Central memory CD8-positive, alpha-beta T cell (primary cell): ENCODE results near the gene CENPP.
A peak's percentile ranks its signal among the peaks of the same experiment; 100 is the strongest.

Source experiments
- ATAC-seq: fragments of 150-1000 bp; cut with Tn5 transposase; replicated peaks from 2 replicates; pipeline ENCODE4 v1.10.0; 2022; ENCODE audit warnings: mild to moderate bottlenecking, moderate FRiP score, moderate number of reproducible peaks; ENCODE audit not compliant: poor library complexity, severe bottlenecking; ENCODE audit errors: extremely low read depth
- DNase-seq, 2 donors: peaks; one replicate each; pipeline ENCODE4 v3.0.0; 2021; ENCODE audit warnings: low spot score in 2 of 2
- H3K27ac Mint-ChIP-seq: one replicate; pipeline ENCODE4 v1.8.0; 2022; ENCODE audit warnings: low read depth, mild to moderate bottlenecking, moderate library complexity, mixed read lengths
- H3K27me3 Mint-ChIP-seq: one replicate; pipeline ENCODE4 v1.8.0; 2022; ENCODE audit warnings: mixed read lengths
- H3K36me3 Mint-ChIP-seq: one replicate; pipeline ENCODE4 v1.8.0; 2022; ENCODE audit warnings: mild to moderate bottlenecking, moderate library complexity, mixed read lengths; ENCODE audit not compliant: insufficient read depth
- H3K4me1 Mint-ChIP-seq: one replicate; pipeline ENCODE4 v1.8.0; 2022; ENCODE audit warnings: mixed read lengths
- H3K4me3 Mint-ChIP-seq: one replicate; pipeline ENCODE4 v1.8.0; 2022; ENCODE audit warnings: mild to moderate bottlenecking, moderate library complexity, mixed read lengths
- H3K9me3 Mint-ChIP-seq: one replicate; pipeline ENCODE4 v1.8.0; 2022; ENCODE audit warnings: mixed read lengths

The CENPP gene

DNA sequence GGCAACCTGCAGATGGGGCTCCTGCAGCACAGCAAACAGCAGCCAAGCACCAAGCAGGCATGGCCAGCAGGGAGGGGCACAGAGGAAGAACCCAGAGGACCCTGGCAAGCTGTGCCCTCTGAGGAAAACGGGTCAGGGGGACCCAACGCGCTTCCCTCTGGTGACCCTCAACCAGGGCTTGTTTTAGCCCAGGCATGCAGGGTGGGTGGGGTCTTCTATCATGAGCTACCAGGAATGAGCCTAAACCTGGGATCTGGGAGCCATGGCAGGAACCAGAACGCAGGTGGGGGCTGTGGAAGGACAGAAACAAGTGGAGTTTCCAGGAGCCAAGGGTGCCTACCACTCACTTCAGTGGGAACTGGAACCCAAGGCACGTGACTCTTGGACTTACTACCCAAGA lies 323.3 kb downstream of the CENPP start:
- H3K4me3 Mint-ChIP-seq = no peak overlapping the region
- ATAC-seq (no peak), DNase-seq (no peak)

DNA sequence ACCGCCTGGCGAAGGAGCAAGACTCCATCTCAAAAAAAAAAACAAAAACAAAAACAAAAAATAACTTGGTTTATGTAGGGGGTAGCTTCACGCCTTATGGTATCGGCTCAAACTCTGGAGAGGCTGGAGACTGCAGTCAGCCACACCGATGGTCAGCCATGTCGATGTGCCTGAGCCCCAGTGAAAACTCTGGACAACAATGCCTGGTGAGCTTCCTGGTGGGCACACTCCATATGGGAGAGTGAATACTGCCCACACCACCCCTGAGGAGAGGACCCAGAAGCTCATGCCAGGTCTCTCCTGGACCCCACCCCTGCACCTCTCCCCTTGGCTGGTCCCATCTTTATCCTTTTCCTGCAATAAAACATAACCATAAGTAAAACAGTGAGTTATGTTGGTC lies 324.5 kb downstream of the CENPP start:
- Mint-ChIP-seq H3K4me1 (no peaks in the 10 kb centered on the region), H3K4me3 (no peak overlapping the region), H3K27me3 (no peaks in the 10 kb centered on the region), H3K9me3 (no peaks in the 10 kb centered on the region), H3K36me3 (peaks cover 48% of the 10 kb centered on the region), H3K27ac (peak overlapping the region; percentile 44)
- no peak for DNase-seq
- ATAC-seq = no peak

More for the DNA sequence above, 323.3 kb downstream of the CENPP start:
- no peak overlapping the region for H3K27ac Mint-ChIP-seq
- H3K9me3 Mint-ChIP-seq = no peaks in the 10 kb centered on the region
- H3K4me1 Mint-ChIP-seq = no peaks in the 10 kb centered on the region
- H3K36me3 Mint-ChIP-seq = peaks cover 56% of the 10 kb centered on the region
- H3K27me3 Mint-ChIP-seq = no peaks in the 10 kb centered on the region

GRCh38 chr9:92650839-92651621 lies 325.3 kb downstream of the CENPP start:
- Mint-ChIP-seq H3K4me1 (no peaks in the 10 kb centered on the region), H3K27ac (peak overlapping the region; percentile 44), H3K9me3 (no peaks in the 10 kb centered on the region), H3K4me3 (no peak overlapping the region), H3K36me3 (peaks cover 42% of the 10 kb centered on the region), H3K27me3 (no peaks in the 10 kb centered on the region)
- DNase-seq (no peak), ATAC-seq (no peak)

GRCh38 chr9:92652461-92652860 lies 326.7 kb downstream of the CENPP start:
- H3K27ac Mint-ChIP-seq = no peak overlapping the region
- H3K4me1 Mint-ChIP-seq = no peaks in the 10 kb centered on the region
- peaks cover 33% of the 10 kb centered on the region for H3K36me3 Mint-ChIP-seq
- H3K9me3 Mint-ChIP-seq = no peaks in the 10 kb centered on the region
- H3K27me3 Mint-ChIP-seq = no peaks in the 10 kb centered on the region
- no peak for ATAC-seq
- no peak for DNase-seq
- no peak overlapping the region for H3K4me3 Mint-ChIP-seq

GRCh38 chr9:92654481-92655301 lies 328.9 kb downstream of the CENPP start:
- Mint-ChIP-seq H3K9me3 (no peaks in the 10 kb centered on the region), H3K27me3 (no peaks in the 10 kb centered on the region), H3K27ac (no peak overlapping the region), H3K4me1 (peaks cover under 1% of the 10 kb centered on the region), H3K36me3 (peaks cover 20% of the 10 kb centered on the region), H3K4me3 (no peak overlapping the region)
- ATAC-seq (no peak), DNase-seq (no peak)

DNA sequence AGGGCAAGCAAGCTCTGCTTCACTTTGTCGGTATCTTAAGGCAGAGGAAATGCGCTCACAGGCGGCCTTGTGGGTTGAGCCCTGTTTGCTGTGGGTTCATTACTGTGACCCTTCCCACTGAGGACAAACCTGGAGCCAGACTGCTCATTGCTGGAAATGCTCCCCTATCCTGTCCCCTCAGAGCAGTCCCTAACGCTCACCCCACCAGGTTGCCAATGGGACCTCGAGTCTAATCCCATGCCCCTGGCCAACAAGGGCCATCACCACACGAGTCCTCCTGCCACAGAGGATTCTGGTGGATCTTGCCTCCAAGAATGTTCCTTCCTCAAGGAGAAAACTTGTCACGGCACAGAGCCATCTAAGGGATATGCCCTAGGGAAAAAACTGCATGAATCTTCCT lies 329.6 kb downstream of the CENPP start:
- no peak overlapping the region for H3K4me3 Mint-ChIP-seq
- DNase-seq (no peak), ATAC-seq (no peak)
- H3K9me3 Mint-ChIP-seq = no peaks in the 10 kb centered on the region
- peaks cover 6% of the 10 kb centered on the region for H3K4me1 Mint-ChIP-seq
- no peaks in the 10 kb centered on the region for H3K27me3 Mint-ChIP-seq
- H3K36me3 Mint-ChIP-seq = peaks cover 18% of the 10 kb centered on the region
- H3K27ac Mint-ChIP-seq = no peak overlapping the region

DNA sequence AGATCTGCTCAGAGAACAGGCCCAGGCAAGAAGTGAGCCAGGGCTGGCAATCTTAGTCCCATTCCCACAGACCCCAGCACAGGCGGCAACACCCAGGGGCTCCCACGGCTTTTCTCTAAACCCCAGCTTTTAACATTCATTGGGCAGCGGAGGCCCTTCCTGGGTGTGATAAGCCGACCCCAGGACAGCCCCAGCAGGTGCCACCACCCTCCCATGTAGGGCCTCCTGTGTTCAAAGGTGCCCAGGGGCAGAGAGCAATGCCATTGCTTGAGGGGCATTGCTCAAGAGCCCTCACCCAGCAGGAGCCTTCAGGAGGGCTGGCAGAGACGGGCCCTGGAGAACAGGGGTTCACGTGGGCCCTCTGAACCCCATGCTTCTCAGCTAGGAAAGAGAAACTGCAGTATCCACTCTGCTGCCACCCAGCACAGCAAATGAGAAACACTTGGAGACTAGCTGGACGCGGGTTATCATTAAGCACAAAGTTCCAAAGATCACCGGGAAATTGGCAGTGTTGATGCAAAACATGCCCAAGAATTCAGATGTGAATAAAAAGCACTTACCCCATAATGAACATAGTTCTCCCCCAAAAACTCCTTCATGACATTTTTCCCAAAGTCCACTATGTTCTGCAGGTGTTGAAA lies 330.3 kb downstream of the CENPP start:
- Mint-ChIP-seq H3K27ac (no peak overlapping the region), H3K4me1 (peaks cover 6% of the 10 kb centered on the region), H3K4me3 (no peak overlapping the region), H3K27me3 (no peaks in the 10 kb centered on the region), H3K9me3 (no peaks in the 10 kb centered on the region), H3K36me3 (peaks cover 16% of the 10 kb centered on the region)
- no peak for DNase-seq
- no peak for ATAC-seq

GRCh38 chr9:92656537-92656925 lies 330.8 kb downstream of the CENPP start:
- no peak overlapping the region for H3K27ac Mint-ChIP-seq
- H3K4me1 Mint-ChIP-seq = peaks cover 6% of the 10 kb centered on the region
- DNase-seq (no peak), ATAC-seq (no peak)
- H3K4me3 Mint-ChIP-seq = no peak overlapping the region
- H3K36me3 Mint-ChIP-seq = peaks cover 16% of the 10 kb centered on the region
- no peaks in the 10 kb centered on the region for H3K27me3 Mint-ChIP-seq
- H3K9me3 Mint-ChIP-seq = no peaks in the 10 kb centered on the region

GRCh38 chr9:92657296-92658094 lies 331.7 kb downstream of the CENPP start:
- peaks cover 12% of the 10 kb centered on the region for H3K36me3 Mint-ChIP-seq
- no peak for ATAC-seq
- H3K27ac Mint-ChIP-seq = peak overlapping the region; percentile 65
- H3K9me3 Mint-ChIP-seq = no peaks in the 10 kb centered on the region
- H3K4me3 Mint-ChIP-seq = no peak overlapping the region
- H3K27me3 Mint-ChIP-seq = no peaks in the 10 kb centered on the region
- DNase-seq = no peak
- H3K4me1 Mint-ChIP-seq = peaks cover 6% of the 10 kb centered on the region

DNA sequence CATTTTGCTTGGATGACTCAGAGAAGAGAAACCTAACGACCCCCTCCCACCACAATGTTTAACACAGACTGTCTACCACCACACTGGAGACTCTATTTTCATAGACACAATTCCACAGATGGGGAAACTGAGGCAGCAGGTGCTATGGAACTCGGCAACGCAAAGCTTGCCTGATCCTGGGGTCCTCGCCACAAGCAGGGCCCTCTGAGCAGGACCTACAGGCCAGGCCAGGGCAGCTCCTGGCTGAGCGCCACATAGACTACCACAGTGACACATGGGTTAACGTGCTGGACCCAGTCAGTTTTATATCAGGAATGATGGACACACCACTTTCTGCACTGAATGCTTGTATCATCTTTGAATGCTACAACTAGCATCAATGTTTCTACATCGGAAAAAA lies 332.4 kb downstream of the CENPP start:
- Mint-ChIP-seq H3K9me3 (no peaks in the 10 kb centered on the region), H3K4me3 (no peak overlapping the region), H3K4me1 (peaks cover 9% of the 10 kb centered on the region), H3K27me3 (no peaks in the 10 kb centered on the region), H3K36me3 (peaks cover 8% of the 10 kb centered on the region), H3K27ac (peak overlapping the region; percentile 65)
- DNase-seq (no peak), ATAC-seq (no peak)

DNA sequence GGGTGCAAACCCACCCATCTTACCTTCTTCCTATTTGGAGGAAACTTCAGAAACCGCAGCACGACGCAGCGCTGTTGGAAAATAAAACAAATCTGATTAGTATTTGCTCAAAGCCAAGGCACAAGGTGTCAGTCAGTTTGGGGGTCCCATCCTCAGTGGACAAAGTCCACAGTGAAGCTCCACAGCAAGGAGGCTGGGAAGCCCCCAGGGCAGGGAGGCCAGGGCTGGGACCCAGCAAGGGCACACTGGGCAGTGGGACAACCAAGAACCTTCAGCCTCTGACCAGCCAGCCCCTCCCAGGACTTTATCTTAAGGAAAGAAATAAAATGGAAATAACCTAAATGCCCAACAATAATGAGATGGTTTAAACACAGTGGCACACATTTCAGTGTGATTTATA lies 332.9 kb downstream of the CENPP start:
- Mint-ChIP-seq H3K36me3 (peaks cover 8% of the 10 kb centered on the region), H3K9me3 (no peaks in the 10 kb centered on the region), H3K27ac (no peak overlapping the region), H3K4me3 (no peak overlapping the region), H3K27me3 (no peaks in the 10 kb centered on the region), H3K4me1 (peaks cover 13% of the 10 kb centered on the region)
- DNase-seq (no peak), ATAC-seq (no peak)

DNA sequence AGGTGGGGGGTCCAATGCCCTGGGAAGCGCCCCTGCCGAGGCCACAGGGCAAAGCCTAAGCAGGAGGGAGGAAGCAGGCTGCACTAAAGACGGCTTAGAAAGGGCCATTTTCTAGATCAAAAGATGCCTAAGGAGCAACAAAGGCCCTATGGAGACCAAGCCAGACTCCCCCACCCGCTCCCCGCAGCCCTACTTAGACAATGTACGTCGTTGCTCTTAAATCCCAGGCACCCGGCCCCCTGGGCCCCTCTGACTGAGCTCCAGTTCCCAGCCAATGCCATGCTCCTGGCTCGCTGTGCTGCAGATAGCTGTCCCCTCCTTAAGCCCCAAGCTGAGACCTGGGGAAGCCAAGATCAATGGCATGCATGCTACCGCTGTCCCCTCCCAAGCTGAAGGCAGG lies 333.8 kb downstream of the CENPP start:
- H3K9me3 Mint-ChIP-seq = no peaks in the 10 kb centered on the region
- ATAC-seq = no peak
- no peaks in the 10 kb centered on the region for H3K27me3 Mint-ChIP-seq
- no peak overlapping the region for H3K27ac Mint-ChIP-seq
- peaks cover 9% of the 10 kb centered on the region for H3K36me3 Mint-ChIP-seq
- peaks cover 22% of the 10 kb centered on the region for H3K4me1 Mint-ChIP-seq
- no peak overlapping the region for H3K4me3 Mint-ChIP-seq
- no peak for DNase-seq
